ENCODE results near the gene KATNA1.
"Not testable (repeated sequence)": the region's sequence is repeated elsewhere in the genome, so short reads cannot be mapped to it uniquely, and the experiment has no call there.

Gene KATNA1

DNA sequence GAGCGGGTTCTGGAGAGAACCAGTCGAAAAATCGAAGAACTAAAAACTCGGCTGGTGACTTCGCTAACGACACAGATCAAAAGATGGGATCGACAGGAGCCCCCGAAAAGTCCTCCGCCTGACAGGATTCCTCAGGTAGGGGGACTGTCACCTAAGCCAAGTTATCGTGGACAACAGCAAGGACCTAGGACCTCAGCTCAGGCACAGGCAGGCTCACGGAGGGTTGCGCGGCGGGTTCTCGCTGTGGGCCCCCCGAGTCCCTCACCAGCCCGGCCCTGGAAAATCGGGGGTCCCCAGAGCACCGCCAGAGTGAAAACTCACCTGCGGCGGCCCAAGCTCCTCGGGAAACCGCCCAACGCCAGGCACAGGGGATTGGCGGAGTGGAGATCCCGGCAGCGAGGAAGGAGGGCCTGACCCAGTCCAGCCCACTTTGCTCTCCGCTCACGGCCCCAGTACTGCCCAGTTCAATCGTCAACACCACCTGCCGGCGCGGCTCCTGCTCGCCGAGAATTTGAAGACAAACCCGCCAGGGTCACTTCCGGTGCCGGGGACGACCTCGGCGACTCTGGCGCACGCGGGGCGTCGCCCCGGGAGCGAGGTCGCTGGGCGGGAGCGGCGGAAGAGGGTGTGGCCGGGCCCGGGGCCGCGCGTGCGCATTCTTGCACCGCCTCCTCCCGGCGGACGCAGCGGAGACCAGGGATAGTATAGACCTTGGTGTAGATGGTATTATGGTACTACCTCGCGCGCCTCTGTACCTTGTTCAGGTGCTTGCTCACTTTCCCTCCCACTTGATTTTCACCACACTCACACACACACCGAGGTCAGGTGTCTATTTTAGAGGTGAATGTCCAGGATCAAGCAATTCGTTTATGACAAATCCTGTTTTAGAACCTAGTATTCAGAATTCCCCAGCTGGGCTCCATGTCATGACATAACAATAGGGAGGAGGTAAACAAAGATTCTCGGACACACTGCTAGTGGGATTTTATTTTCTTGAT, at the start of gene KATNA1:
Gene KATNA1, minus strand, starts transcription at position 567 of the 998 bp plus-strand sequence. CDS start 10,167 bp downstream, outside the sequence.
- DNase-seq, result peak; percentile 95

DNA sequence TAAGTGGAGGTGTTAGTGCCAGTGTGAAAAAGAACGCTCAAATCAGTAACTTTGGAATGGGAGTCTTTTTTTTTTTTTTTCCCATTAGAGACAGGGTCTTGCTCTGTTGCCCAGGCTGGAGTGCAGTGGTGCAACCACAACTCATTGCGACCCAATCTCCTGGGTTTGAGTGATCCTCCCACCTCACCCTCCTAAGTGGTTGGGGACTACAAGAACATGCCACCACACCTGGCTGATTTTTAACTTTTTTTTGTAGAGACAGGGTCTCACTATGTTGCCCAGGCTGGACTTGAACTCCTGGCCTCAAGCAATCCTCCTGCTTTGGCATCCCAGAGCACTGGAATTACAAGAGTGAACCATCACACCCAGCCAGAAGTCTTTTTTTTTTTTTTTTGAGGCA, 49.7 kb upstream of the KATNA1 start:
- DNase-seq, result no peak

DNA sequence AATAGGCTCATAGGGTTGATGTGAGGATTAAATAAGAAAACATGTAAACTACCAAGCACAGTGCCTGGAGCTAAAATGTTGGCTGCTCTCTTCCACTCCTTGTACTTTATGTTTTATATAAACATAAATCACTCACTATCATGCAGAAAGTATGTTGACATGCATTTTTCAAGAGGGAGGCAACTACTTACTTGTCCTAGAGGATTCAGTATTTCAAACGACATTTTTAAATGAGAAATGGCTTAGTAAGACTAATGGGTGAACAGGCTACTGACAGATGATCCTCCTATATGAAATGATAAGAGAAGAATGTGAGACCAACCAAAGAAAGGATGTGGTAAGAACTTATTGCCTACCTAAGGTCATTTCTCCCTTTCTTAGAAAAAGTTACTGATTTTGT, 48.4 kb upstream of the KATNA1 start:
- DNase-seq, result no peak

DNA sequence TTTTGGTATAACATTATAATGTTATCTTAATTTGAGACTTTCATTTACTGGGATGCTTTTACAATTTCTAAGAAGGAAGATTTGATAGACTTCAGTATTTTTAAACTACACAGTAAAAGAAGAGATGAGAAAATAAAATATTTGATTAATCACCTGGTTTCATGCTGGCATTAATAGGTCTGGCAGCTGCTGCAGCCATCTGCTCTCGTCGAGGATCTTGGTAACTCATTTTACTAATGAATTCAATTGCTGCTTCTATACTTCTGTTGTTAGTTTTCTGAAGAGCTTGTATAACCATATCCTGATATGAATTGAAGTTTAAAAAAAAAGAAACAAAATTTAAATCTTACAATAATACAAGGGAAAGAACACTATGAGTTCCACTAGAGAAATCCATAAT, 46.4 kb upstream of the KATNA1 start:
- DNase-seq, result no peak

DNA sequence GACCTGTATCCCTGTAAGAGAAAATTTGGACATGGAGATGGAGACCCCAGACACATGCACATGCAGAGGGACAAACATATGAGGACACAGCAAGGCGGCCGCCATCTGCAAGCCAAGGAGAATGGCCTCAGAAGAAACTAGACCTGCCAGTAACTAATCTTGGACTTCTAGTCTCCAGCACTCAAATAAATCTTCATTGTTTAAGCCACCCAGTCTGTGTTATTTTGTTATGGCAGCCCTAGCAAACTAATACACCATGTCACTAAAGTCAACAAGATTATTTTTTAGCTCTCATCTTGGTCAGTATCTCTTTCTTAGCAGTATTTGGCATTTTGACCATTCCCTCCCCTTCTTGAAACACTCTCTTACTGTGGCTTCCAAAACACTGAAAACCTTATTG, 42.7 kb upstream of the KATNA1 start:
- no peak for DNase-seq

DNA sequence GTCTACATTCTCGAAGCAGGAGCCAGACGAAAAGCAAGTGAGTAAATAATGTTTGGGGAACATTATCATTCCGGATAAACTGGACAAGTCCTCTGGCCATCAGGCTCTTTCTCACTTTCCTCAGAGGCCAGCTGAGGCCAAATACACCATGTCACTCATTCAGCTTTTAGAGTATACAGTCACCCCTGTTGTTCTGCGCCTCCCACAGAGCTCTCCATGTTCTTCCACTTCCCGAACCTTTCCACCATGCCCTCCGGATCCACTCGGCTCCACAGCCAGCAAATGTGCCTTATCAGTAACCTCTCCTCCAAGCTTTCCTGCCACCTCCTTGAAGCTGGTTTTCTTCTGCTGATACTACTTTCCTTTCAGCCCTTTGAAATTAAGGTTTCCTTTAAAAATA, 37.7 kb upstream of the KATNA1 start:
- no peak for DNase-seq

DNA sequence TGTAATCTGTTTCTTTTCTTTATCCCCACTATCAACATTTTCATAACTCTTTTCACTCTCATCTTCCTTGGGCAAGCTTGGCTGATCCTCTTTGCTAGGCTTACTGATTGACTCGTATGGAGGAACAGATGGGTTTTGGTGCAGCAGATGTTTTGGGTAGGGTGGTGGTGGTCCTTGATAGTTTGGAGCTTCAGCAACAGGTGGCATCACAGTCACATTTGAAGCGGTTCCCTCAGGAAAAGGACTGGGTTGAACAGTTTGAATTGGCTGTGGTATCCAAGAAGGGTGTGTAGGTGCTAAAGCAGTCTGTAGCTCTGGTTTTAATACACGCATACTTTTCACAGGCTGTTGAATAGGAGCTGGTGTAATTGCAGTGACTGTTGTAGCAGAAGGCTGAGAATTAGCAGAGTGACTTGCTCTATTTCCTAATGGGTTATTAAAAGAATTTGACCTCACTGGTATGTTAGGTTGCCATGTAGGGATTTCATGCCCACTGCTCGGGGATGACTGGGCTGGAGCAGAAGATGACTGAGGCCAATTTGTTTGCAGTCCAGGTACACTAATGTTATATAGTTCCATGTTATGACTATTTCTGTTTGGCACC, 34.8 kb upstream of the KATNA1 start:
- no peak for DNase-seq

DNA sequence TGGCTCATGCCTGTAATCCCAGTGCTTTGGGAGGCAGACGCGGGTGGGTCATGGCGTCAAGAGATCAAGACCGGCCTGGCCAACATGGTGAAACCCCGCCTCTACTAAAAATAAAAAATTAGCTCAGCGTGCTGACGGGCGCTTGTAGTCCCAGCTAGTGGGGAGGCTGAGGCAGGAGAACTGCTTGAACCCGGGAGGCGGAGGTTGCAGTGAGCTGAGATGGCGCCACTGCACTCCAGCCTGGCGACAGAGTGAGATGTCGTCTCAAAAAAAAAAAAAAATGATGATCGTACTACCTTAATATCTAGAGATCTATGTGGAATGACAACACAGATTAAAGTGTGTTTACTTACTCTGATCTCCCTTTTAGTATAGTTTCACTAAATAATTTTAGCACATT, 33.3 kb upstream of the KATNA1 start:
- DNase-seq, result not testable (repeated sequence)

DNA sequence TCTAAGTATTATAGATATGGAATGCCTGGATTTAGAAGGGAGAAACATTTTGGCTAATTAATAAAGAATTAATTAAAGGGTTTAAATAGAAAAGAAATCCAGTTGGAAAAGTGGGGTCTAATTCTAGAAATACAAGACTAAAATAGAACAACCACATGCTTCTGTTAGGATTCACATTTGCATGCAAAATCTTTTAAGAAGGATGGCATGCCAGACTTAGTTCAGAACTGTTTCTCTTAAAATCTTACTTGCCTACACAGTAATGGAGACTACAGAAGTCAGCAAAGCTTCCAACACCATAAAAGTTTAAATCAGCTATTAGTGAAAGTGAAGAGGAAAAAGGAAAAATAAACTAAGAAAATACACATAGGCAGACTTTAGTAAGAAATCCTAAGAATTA, 32.7 kb upstream of the KATNA1 start:
- no peak for DNase-seq

DNA sequence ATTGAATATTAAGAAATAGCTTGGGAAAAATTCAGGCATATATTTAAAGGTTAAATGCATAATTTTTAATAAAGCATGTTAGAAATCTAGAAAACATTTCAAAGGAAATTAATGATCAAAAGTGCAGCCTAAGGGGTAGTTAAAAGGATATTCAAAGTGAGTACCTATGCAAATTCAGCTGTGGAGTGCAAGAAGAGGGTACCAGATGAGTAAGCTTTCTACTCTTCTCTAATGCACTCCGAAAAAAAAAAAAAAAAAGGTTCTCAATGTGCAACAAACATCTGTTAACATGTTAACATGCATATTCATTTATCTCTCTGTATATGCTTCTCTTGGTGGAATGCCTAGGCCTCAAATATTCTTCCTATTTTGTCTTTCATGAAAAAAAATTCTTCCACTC, 32.0 kb upstream of the KATNA1 start:
- DNase-seq, result no peak

DNA sequence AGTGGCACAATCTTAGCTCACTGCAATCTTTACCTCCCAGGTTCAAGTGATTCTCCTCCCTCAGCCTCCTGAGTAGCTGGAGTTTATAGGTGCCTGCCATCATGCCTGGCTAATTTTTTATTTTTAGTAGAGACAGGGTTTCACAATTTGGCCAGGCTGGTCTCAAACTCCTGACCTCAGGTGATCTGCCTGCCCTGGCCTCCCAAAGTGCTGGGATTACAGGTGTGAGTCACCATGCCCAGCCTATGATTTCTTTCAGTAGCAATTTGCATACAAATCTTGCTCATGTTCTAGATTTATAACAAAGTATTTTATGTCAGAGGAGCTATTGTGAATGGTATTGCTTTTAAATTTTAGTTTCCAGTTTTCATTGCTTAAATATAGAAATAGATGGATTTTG, 23.8 kb upstream of the KATNA1 start:
- not testable (repeated sequence) for DNase-seq

DNA sequence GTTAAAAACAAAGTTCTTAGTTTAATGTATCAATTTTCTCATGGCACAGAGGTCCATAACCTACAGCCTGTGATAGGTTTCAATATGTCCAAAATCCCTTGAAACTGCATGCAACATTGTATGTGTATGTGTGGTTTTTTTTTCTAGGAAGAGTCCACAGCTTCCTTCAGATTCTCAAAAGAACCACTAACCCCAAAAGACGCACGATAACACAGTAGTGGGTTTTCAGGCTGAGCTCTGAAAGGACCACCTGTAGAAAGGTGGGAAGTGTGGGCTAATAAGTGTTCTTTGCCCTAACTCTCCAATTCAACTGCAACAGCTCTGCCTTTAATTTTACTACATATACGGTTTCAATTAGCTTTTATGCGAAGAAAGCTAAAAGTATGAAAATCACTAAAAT, 11.5 kb upstream of the KATNA1 start:
- no peak for DNase-seq

DNA sequence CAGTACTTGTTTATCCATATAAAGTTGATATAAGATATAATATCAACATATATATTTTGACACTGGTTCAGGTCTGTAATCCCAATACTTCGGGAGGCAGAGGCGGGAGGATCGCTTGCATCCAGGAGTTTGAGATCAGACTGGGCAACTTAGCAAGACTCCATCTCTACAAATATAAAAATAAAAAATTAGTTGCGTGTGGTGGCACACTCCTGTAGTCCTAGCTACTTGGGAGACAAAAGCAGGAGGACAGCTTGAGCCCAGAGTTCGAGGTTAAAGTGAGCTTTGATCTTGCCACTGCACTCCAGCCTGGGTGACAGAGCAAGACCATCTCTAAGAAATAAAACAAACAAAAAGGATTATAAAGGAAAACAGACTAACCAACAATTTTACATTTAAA, 8.9 kb upstream of the KATNA1 start:
- no peak for DNase-seq

DNA sequence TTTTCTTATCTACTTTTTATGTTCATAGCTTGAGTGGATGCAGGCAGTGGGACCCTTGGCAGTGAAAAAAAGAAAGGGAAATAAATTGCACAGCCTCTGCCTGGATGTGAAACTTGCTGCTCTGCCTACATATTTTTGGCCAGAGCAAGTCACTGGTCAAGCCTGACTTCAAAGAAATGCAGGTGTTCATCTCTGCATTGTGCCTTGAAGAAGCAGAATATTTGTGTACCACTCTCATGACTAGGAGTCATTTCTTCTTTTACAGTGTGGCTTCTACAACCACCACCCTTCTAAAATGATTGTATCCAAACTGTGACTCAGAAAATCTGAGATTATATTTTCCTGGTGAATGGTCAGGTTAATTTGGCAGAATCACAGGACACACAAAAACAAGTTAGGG, 2.5 kb upstream of the KATNA1 start:
- no peak for DNase-seq

DNA sequence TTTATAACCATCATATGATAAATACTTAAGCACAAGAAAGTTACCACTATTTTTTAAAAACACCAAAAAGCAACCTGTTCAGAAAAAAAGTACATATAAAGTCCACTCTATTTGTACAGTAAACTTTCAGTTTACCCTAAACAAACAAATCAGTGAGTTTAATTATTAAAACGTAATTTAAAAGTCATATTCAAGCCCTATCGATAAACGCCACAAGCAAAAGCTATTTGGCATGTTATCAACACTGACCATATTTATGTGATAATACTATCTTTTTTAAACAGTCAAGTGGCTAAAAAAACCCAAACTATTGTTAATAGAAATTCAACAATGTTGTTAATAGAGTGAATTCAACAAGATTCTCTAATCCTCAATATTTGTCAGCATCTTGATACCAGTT, 1.9 kb downstream of the KATNA1 start:
- no peak for DNase-seq

DNA sequence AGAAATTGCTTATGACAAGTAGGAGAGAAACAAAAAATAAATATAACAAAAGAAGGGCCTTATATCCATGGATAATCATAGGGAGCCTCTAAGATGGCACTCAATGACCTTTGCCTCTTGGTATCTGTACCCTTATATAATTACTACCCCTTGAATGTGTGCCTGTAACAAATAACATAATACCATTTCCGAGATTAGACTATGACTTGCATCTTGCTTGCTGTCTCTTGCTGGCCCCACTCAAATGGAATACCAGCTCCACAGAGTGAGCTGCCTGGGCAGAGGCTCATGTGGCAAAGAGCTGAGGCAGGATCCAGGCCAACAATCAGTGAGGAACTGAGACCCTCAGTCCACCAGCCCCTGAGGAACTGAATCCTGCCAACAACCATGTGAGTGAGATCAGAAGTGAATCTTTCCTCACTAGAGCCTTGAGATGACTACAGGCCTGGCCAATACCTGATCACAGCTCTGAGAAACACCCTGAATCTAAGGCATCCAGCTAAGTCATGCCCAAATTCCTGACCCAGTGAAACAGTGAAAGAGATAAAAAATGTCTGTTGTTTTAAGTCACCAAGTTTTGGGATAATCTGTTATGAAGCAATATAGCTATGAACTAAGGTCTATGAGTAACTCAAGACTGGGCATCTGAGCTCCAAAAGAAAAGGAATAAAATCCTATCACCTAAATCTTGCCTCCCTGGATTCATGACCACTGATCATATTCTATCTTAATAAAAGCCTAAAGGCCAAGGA, 5.5 kb downstream of the KATNA1 start:
- no peak for DNase-seq

DNA sequence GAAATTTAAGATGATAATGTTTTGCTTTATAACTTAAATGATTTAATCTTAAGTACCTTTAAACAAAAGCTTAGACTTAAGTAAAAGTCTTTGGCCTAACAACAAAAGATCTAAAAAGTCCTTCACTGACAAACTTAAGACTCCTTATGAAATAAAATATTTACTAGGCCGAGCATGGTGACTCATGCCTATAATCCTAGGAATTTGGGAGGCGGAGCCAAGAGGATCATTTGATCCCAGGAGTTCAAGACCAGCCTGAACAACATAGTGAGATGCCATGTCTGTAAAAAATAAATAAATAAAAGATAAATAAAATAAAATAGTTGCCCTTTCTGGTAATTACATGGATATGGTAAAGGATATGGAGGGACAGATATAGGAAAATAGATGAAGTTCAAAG, 12.4 kb downstream of the KATNA1 start:
- no peak for DNase-seq

DNA sequence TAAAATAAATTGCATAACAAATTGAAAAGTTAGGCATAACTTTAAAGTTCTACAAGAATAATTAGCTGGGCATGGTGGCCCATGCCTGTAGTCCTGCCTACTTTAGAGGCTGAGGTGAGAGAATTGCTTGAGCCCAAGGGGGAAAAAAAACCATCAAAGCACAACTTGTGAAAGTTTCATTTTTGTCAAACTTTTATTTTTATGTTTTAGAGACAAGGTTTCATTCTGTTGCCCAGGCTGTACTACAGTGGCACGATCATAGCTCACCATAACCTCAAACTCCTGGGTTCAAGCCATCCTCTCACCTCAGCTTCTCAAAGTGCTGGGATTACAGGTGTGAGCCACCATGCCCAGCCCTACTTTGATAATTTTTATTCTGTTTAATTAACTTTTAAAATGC, 14.2 kb downstream of the KATNA1 start:
- no peak for DNase-seq

DNA sequence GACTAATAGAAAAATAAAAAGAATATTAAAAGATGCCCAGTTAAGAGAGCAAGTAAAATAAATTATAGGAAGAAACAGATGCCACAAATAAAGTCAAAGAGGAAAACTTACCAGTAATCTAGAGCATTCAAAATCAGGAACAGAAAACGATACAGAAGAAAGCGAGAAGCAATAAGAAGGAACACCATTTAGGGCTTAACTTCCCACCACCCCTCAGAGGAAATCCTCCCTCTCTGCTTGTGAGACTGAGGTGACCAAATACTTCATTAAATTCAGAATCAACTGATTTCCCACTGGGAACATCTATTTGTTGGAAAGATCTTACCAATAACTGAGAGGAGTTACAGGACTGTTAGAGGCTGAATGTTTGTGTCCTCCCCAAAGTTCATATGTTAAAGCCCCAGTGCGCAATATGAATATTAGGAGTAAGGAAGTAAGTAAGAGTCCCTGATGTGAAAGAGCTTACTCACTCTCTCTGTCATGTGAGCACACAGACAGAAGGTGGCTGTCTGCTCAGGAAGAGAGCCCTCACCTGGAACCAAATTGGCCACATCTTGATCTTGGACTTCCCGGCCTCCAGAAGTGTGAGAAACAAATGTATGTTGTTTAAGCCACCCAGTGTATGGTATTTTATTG, 19.5 kb downstream of the KATNA1 start:
- DNase-seq, result peak; percentile 13

DNA sequence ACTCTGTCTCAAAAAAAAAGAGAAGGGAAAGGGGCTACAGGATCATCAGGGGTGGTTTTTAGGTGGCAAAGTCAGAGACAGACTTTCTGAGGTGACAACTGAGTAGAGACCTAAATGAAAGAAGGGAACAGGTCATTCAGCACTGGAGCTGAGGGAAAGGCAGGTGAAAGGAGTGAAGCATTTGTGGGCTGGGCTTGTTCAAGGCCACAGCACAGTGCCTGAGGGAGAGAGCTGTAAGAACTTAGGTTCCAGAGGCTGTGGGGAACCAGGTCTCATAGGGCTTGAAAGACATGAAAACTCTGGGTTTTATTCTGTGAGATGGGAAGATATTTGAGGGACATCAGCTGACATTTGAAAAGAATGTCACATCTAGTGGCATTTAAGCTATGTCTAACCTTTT, 20.8 kb downstream of the KATNA1 start:
- no peak for DNase-seq

DNA sequence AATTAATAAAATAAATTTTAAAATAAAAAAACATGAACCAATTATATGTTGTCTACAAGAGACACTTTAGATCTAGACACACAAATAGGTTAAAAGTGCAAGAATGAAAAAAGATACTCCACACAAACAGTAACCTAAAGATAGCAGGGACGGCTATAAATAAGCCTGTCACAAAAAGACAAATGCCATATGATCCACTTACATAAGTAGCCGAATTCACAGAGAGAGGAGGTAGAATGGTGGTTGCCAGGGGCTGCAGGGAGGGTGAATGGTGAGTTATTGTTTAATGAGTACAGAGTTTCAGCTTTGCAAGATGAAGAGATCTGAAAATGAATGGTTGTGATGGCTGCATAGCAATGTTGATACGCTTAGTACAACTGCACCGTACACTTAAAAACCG, 32.7 kb downstream of the KATNA1 start:
- no peak for DNase-seq

DNA sequence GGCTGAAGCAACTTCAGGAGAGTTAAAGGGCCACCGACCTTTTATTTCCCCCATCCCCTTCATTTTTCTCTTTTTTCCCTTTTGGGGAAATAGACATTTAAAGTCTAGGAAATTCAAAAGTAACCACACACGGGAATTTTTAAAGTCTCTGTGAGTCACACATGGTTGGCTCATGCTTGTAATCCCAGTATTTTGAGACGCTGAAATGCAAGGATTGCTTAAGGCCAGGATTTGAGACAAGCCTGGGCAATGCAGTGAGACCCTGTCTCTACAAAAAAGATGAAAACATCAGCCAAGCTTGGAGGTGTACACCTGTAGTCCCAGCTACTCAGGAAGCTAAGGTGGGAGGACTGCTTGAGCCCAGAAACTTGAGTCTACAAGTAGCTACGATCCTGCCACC, 34.2 kb downstream of the KATNA1 start:
- DNase-seq, result no peak

DNA sequence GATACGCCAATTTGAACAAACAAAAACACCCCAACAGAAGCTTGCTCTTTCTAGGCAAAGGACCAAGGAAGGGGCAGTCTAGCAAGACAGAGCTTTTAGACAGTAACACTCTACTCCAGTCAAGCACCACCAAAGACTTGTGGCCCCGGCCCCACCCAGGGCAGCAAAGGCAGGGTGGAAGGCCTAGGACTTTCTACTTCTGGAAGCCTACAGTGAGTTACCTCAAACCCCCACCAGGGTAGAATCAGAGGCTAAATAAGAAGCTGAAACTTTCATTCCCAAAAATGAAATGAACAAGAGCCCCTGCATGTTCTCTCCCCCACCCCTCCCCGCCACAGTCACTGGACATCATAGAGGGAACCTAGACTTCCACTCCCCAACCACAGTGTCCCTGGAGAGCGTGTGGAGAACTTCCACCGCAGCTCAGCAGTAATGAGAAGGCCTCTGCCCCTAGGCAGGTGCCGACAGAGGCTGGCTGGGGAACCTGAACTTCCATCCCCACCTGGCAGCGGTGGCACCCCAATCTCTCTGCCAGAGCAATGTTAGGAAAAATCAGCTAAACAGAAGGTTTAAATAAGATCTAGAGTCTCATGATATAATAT, 40.0 kb downstream of the KATNA1 start:
- DNase-seq, result no peak

Measured in activated CD4-positive, alpha-beta T cell treated with anti-CD3 and anti-CD28 coated beads, Interleukin-2, Interleukin-6, amounts not matched to agents 100 ng/mL and 50 ng/mL, durations not matched to agents 16 hours and 8 hours (primary cell).